ENCODE data around the gene PRR36.
"Not testable (repeated sequence)": the region's sequence is repeated elsewhere in the genome, so short reads cannot be mapped to it uniquely, and the experiment has no call there.

Gene PRR36

GRCh38 chr19:7920519-7921301 is 46.5 kb upstream of the PRR36 start:
- peaks cover 41% of the 10 kb centered on the region for H3K27me3 Mint-ChIP-seq (ENCODE audit: low read depth, poor library complexity)
- TF ChIP-seq CTCF (IDR thresholded peaks at IDR 0.05): no peak
- H3K36me3 Mint-ChIP-seq (ENCODE audit: low read depth): peaks cover 4% of the 10 kb centered on the region
- H3K9me3 Mint-ChIP-seq: no peaks in the 10 kb centered on the region
- H3K27ac Mint-ChIP-seq: peak overlapping the region; percentile 81
- H3K4me3 Mint-ChIP-seq: peak overlapping the region; percentile 85
- peaks cover 38% of the 10 kb centered on the region for H3K4me1 Mint-ChIP-seq
- DNase-seq: peak; percentile 100

- Mint-ChIP-seq H3K4me1 (peaks cover 42% of the 10 kb centered on the region), H3K9me3 (no peaks in the 10 kb centered on the region), H3K4me3 (peak within 1 kb of the TSS; percentile 85), H3K27me3 (ENCODE audit: low read depth, poor library complexity) (peaks cover 49% of the 10 kb centered on the region), H3K27ac (peak within 1 kb of the TSS; percentile 82), H3K36me3 (ENCODE audit: low read depth) (peaks cover 4% of the 10 kb centered on the region)
- TF ChIP-seq CTCF (IDR thresholded peaks at IDR 0.05): no peak
- peak; percentile 98 for DNase-seq
These were observed 45.7 kb upstream of the PRR36 start, which contains the start of gene SNAPC2 for GRCh38 chr19:7919610-7920518. Gene SNAPC2 (plus strand): TSS chr19:7920338. CDS start chr19:7920367, 29 bp downstream.

GRCh38 chr19:7918615-7919421 is 44.6 kb upstream of the PRR36 start:
- H3K4me3 Mint-ChIP-seq: peak overlapping the region; percentile 85
- H3K4me1 Mint-ChIP-seq: peaks cover 42% of the 10 kb centered on the region
- H3K36me3 Mint-ChIP-seq (ENCODE audit: low read depth): peaks cover 4% of the 10 kb centered on the region
- peaks cover 60% of the 10 kb centered on the region for H3K27me3 Mint-ChIP-seq (ENCODE audit: low read depth, poor library complexity)
- no peak for TF ChIP-seq CTCF (IDR thresholded peaks at IDR 0.05)
- H3K9me3 Mint-ChIP-seq: no peaks in the 10 kb centered on the region
- H3K27ac Mint-ChIP-seq: no peak overlapping the region
- no peak for DNase-seq

GRCh38 chr19:7918062-7918614 is 43.9 kb upstream of the PRR36 start:
- not testable (repeated sequence) for H3K36me3 Mint-ChIP-seq (ENCODE audit: low read depth); H3K27ac Mint-ChIP-seq; H3K9me3 Mint-ChIP-seq; DNase-seq
- peak overlapping the region; percentile 61 for H3K4me3 Mint-ChIP-seq
- H3K27me3 Mint-ChIP-seq (ENCODE audit: low read depth, poor library complexity): peaks cover 63% of the 10 kb centered on the region
- H3K4me1 Mint-ChIP-seq: peaks cover 40% of the 10 kb centered on the region

GRCh38 chr19:7917267-7918061 is 43.3 kb upstream of the PRR36 start:
- Mint-ChIP-seq H3K4me1 (peaks cover 42% of the 10 kb centered on the region), H3K27ac (no peak overlapping the region), H3K36me3 (ENCODE audit: low read depth) (peaks cover 6% of the 10 kb centered on the region)

More at GRCh38 chr19:7917267-7918061, 43.3 kb upstream of the PRR36 start:
- Mint-ChIP-seq H3K4me3 (peak overlapping the region; percentile 81), H3K9me3 (no peaks in the 10 kb centered on the region), H3K27me3 (ENCODE audit: low read depth, poor library complexity) (peaks cover 63% of the 10 kb centered on the region)
- peak; percentile 82 for DNase-seq
- peak; percentile 58 for TF ChIP-seq CTCF (IDR thresholded peaks at IDR 0.05)

All from nephron progenitor cell (in vitro differentiated cells).